Gastrocnemius medialis (tissue), 4 donors: ENCODE results near the gene TBCCD1. TPM values are rescaled to one million over a fixed set of nuclear protein-coding genes. Genes with fewer than 3 reads are reported as not detected.

Experiments used
- ATAC-seq, 2 donors: fragments of 150-250 bp; one replicate each; pipeline ENCODE4 v1.9.1; 2016
- DNase-seq, 2 donors: peaks; one replicate each; pipeline ENCODE4 v3.0.0-alpha.2; 2019
- H3K27ac ChIP-seq, 4 donors: fragments of 200-600 bp; sonication (generic); 1 replicate in 1 of 4; 2 replicates in 3 of 4; pipeline ENCODE4 v1.5.1; 2016 to 2018; ENCODE audit warnings: mild to moderate bottlenecking in 2 of 4, moderate library complexity in 1 of 4
- H3K27me3 ChIP-seq, 3 donors: fragments of 200-600 bp; sonication (generic) in 2 of 3; 1 replicate in 1 of 3; 2 replicates in 2 of 3; pipeline versions ENCODE4 v1.5.1 to v1.6.0; 2016 to 2019; ENCODE audit warnings: mild to moderate bottlenecking in 1 of 3, moderate library complexity in 1 of 3
- H3K36me3 ChIP-seq, 2 donors: fragments of 200-600 bp; sonication (generic) in 1 of 2; one replicate each; pipeline ENCODE4 v1.5.1; 2017 to 2018
- H3K4me1 ChIP-seq, 2 donors: fragments of 200-600 bp; sonication (generic) in 1 of 2; one replicate each; pipeline ENCODE4 v1.5.1; 2016 to 2017; ENCODE audit warnings: mild to moderate bottlenecking in 2 of 2
- H3K4me3 ChIP-seq, 4 donors: fragments of 200-600 bp; sonication (generic) in 3 of 4; 1 replicate in 1 of 4; 2 replicates in 3 of 4; pipeline ENCODE4 v1.5.1; 2016 to 2019; ENCODE audit warnings: mild to moderate bottlenecking in 2 of 4
- H3K9me3 ChIP-seq, 3 donors: fragments of 200-600 bp; sonication (generic) in 2 of 3; 1 replicate in 1 of 3; 2 replicates in 2 of 3; pipeline ENCODE4 v1.5.1; 2016 to 2019
- POLR2A ChIP-seq, 2 donors: fragments of 450-650 bp; IDR thresholded peaks; one replicate each; pipeline ENCODE4 v1.6.1; 2017; ENCODE audit warnings: antibody characterized with exemption in 2 of 2, mild to moderate bottlenecking in 2 of 2, moderate library complexity in 2 of 2
- in situ Hi-C, 4 donors: fragments of 200-750 bp; cut with MboI; loops; one replicate each; pipeline versions ENCODE4 v1.15.0 to v1.8.0; 2017; ENCODE audit warnings: low sequenced_read_pairs in 4 of 4
- intact Hi-C: fragments of 100-400 bp; cut with DNase I; formaldehyde crosslinking; loops from one replicate; pipeline ENCODE4 v1.15.1; 2023; ENCODE audit warnings: low total_unique reads
- total RNA-seq, 4 donors: library from RNA; depleted of rRNA; stranded (reverse); fragments of >200 nt; gene quantifications; one replicate each; pipeline versions ENCODE4 v1.1.0 to v1.2.3, GENCODE V29; 2016
- TF ChIP-seq, protein P1 (sequence below), 5 experiments: fragments of 450-650 bp in 3 of 5; fragments of 200-600 bp in 2 of 5; sonication (generic) in 2 of 5; IDR thresholded peaks in 4 of 5; conservative IDR thresholded peaks in 1 of 5; 1 replicate in 4 of 5; 2 replicates in 1 of 5; pipeline ENCODE4 v1.5.1; 2016 to 2019; ENCODE audit warnings: antibody characterized with exemption in 5 of 5, mild to moderate bottlenecking in 3 of 5, moderate library complexity in 3 of 5

The TBCCD1 gene
- total RNA-seq, 4 donors from 2014 or later: 7.3 to 10.7 (median 8.0) TPM

DNA sequence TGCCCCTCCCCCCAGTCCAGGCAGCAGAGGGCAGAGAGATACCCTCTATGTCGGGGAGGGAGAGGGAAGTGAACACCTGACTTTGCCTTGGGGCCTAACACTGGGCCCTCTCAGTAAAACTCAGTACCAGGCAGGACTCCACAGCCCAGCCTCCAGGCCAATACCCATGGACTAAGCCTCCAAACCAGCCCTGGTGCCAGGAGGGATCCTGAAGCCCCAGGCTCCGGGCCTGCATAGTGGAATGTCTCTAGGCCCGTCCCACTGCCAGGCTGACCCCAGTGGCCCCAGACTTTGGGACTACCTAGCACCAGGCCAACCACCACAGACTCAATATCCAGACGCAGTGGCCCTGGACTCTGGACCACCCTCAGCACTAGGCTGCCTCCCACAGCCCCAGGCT is 69.5 kb downstream of the TBCCD1 start:
- intact Hi-C loops: no loop called here
- ATAC-seq: no peak
- in situ Hi-C loops: no loop called here

DNA sequence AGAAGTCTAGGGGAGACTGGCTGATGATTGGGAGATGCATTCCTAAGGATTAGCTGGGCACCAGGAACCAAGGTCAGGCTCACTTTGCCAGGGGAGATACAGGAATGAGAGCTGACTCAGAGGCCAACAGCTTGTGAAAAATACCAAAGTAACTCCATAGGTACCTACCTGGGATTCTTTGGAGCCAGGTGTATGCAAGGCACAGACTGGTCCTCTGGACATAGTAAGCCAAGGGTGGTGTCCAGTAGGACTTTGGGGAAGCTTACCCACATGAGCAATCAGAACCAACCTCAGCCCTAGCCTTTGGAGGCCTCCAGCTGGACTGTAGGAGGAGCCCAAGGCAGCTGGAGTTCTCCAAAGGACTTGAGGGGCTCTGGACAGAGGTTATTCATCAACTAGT is 70.5 kb downstream of the TBCCD1 start:
- Histone ChIP-seq H3K27ac (no peak overlapping the region), H3K4me1 (no peaks in the 10 kb centered on the region), H3K4me3 (no peak overlapping the region), H3K9me3 (no peaks in the 10 kb centered on the region), H3K27me3 (no peaks in the 10 kb centered on the region), H3K36me3 (no peaks in the 10 kb centered on the region)
- no peak for DNase-seq
- no peak for ATAC-seq
- no peak for TF ChIP-seq POLR2A (IDR thresholded peaks at IDR 0.05)
- TF ChIP-seq, protein P1, sequence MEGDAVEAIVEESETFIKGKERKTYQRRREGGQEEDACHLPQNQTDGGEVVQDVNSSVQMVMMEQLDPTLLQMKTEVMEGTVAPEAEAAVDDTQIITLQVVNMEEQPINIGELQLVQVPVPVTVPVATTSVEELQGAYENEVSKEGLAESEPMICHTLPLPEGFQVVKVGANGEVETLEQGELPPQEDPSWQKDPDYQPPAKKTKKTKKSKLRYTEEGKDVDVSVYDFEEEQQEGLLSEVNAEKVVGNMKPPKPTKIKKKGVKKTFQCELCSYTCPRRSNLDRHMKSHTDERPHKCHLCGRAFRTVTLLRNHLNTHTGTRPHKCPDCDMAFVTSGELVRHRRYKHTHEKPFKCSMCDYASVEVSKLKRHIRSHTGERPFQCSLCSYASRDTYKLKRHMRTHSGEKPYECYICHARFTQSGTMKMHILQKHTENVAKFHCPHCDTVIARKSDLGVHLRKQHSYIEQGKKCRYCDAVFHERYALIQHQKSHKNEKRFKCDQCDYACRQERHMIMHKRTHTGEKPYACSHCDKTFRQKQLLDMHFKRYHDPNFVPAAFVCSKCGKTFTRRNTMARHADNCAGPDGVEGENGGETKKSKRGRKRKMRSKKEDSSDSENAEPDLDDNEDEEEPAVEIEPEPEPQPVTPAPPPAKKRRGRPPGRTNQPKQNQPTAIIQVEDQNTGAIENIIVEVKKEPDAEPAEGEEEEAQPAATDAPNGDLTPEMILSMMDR (IDR thresholded peaks at IDR 0.05 in 4 of 5, conservative IDR thresholded peaks at IDR 0.05 in 1 of 5): no peak
- intact Hi-C loops: no loop called here
- in situ Hi-C loops: no loop called here

More for the DNA sequence above, 69.5 kb downstream of the TBCCD1 start:
- Histone ChIP-seq H3K4me1 (no peaks in the 10 kb centered on the region), H3K27me3 (no peaks in the 10 kb centered on the region), H3K36me3 (no peaks in the 10 kb centered on the region), H3K9me3 (no peaks in the 10 kb centered on the region), H3K27ac (no peak overlapping the region), H3K4me3 (no peak overlapping the region)
- TF ChIP-seq, protein P1 (IDR thresholded peaks at IDR 0.05 in 4 of 5, conservative IDR thresholded peaks at IDR 0.05 in 1 of 5): no peak
- no peak for TF ChIP-seq POLR2A (IDR thresholded peaks at IDR 0.05)
- no peak for DNase-seq

Other genes with a start within 250 kb of the TBCCD1 start
- gene DGKG, start 205.1 kb downstream of the TBCCD1 start, total RNA-seq: 10 to 100 TPM in 1 of 4 donors, 1 to 10 TPM in 3; 5.0 to 11.2 (median 7.7) TPM
- 1 to 10 TPM in 1 of 4 donors, not detected in 3; 2.1 TPM for gene CRYGS, start 23.0 kb downstream of the TBCCD1 start, total RNA-seq
- 10 to 100 TPM; 15.1 to 24.7 (median 23.0) TPM for gene DNAJB11, start 3.4 kb upstream of the TBCCD1 start, total RNA-seq
- gene AHSG, start 45.7 kb upstream of the TBCCD1 start, total RNA-seq: 1 to 10 TPM in 2 of 4 donors, not detected in 2; 1.1 to 3.6 TPM
- gene FETUB, start 73.1 kb upstream of the TBCCD1 start, total RNA-seq: not detected
- 1 to 10 TPM in 1 of 4 donors, under 1 TPM in 1, not detected in 2; 0.46 to 1.1 TPM for gene HRG, start 98.7 kb upstream of the TBCCD1 start, total RNA-seq
- gene KNG1, start 150.0 kb upstream of the TBCCD1 start, total RNA-seq: 1 to 10 TPM in 1 of 4 donors, under 1 TPM in 1, not detected in 2; 0.55 to 1.2 TPM
- 100 to 1,000 TPM; 531 to 622 (median 574) TPM for gene EIF4A2, start 216.2 kb upstream of the TBCCD1 start, total RNA-seq
- gene RFC4, start 239.1 kb upstream of the TBCCD1 start, total RNA-seq: 10 to 100 TPM in 1 of 4 donors, 1 to 10 TPM in 3; 4.5 to 15.1 (median 7.3) TPM